NOMO-1 (cell line): ENCODE data around the gene INVS.
"Not testable (repeated sequence)": the region's sequence is repeated elsewhere in the genome, so short reads cannot be mapped to it uniquely, and the experiment has no call there.

Experiments
- DNase-seq, 2 experiments: peaks; one replicate each; lab custom pipeline; 2025; ENCODE audit not compliant: unreplicated experiment in 2 of 2; lab: John Stamatoyannopoulos, UW

INVS gene

GRCh38 chr9:100307080-100307479 lies 208.0 kb downstream of the INVS start:
- no peak for DNase-seq

DNA sequence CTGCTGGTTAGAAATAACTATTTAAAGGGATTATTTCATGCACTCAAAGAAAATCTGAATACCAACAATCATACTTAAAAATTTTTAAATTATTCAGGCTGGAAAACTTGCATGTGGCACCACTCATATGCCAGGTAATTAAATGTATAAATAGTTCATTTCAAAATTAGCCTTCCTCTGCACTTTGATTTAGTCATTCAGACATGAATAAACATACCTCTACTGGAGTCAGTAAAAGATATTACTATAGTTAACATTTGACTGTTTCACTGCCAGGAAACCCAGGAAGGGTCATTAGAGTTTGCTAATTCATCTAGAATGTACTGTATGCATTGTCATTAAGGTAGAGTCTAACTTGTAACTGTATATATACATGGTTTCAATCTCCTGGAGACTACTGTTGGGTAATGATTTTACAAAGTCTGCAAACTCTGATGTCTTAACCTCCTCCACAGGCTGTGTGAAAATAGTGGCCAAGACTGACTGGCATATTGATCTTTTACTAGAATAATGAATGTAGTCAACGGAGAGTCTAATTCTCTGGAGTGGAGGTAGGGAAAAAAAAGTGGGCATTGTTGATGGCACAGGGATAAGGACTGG lies 210.0 kb downstream of the INVS start:
- no peak for DNase-seq

GRCh38 chr9:100309992-100310391 lies 210.9 kb downstream of the INVS start:
- no peak for DNase-seq

GRCh38 chr9:100315561-100315960 lies 216.5 kb downstream of the INVS start:
- no peak for DNase-seq

DNA sequence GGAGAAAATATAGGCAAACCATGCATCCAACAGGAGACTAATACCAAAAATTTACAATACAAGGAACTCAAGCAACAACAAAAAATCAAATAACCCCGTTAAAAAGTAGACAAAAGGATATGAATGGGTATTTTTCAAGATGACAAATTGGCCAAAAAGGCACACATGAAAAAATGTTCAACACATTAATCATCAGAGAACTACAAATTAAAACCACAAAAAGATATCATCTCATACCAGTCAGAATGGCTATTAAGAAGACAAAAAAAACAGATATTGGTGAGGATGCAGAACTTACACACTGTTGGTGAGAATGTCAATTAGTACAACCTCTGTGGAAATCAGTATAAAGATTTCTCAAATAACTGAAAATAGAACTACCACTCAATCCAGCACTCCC lies 218.7 kb downstream of the INVS start:
- DNase-seq, result no peak

- DNase-seq, result peak in 1 of 2 experiments; percentile 6
Observed at GRCh38 chr9:100322954-100323536, 224.0 kb downstream of the INVS start.

DNA sequence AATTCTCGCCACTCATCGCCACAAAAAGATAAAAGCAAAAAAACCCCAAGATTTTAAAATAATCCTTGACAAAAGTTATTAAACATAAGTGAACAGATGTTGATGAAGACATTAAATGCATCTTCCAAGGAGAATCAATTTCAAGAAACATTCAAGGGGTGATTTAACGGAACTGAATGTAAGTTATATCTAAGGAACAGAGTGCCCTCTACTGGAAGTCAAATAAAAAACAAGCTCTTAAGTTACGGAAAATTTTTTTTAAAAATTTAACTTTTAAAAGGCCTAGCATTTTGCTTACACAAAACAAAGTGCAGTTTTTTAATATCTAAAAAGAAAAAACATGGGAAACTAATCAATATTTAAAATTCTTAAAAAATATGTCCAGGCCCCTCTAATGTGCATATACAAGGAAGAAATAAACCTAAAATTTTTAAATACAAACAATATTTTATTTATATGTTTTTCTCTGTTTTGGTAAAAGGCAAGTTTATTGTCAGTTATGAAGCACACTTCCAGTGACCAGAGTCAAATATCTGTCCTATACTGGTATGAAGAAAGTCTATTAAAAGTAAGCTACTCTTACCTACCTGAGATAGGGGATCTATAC lies 225.7 kb downstream of the INVS start:
- peak in 1 of 2 experiments; percentile 49 for DNase-seq

- DNase-seq, result not testable (repeated sequence)
Observed at GRCh38 chr9:100338736-100339135, 239.7 kb downstream of the INVS start.

DNA sequence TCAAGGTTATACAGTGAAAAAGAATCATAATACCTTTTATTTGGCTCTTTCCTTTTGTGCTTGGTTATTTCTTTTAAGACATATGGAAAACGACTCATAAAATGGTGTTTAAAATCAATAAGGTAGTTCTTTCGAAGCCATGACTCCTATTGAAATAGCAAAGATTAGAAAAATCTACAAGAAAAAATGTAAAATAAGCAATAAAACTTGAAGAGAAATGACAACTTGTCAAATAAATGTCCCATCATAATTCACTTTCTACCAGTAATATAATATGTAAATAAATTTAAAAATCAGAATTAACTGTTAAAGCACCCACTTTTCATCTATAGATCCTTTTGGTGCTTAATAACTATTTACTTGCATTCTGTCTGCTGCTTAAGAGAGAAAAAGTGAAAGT lies 241.2 kb downstream of the INVS start:
- DNase-seq, result no peak

DNA sequence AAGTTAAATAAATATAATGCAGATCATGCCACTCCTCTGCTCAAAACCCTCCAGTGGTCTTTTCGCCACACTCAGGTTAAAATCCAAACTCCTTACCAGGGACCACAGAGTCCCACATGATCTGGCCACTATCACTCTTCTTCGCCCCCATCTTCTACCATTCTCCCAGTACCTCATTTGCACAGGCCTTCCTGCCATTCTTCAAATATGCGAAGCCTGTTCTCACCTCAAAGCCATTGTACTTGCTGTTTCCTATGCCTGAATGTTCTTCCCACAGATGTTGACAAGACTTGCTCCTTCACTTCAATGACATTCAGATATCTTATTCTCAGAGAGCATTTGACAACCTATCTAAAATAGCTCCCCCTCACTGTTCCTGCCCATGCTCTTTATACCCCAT lies 242.8 kb downstream of the INVS start:
- no peak for DNase-seq

- DNase-seq, result no peak
Observed at GRCh38 chr9:100346836-100347235, 247.8 kb downstream of the INVS start.

DNA sequence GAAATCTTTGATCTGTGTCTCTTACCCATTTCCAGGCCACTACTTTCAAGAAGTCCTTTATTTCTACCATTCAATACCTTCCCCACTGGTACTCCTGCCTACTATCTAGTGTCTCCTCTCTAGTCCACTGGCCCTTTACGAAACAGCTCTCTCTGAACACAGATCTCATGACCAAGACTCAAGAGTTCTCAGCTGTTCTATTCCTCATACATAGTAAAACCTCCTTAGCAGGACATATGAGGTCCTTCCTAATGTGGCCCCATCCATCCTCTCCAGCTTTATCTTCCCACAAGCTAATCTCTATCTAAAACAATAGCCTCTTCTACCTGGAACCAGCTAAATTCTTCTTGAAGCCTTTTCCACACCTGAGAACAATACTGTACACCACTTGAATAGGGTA lies 251.1 kb downstream of the INVS start:
- DNase-seq, result no peak
